ACC112 (cell line): ENCODE data around the gene GJB4.
A peak's percentile ranks its signal among the peaks of the same experiment; 100 is the strongest.
"Not testable (repeated sequence)": the region's sequence is repeated elsewhere in the genome, so short reads cannot be mapped to it uniquely, and the experiment has no call there.

Experiments used
- H2AFZ ChIP-seq: fragments of 200-600 bp; sonication (generic); one replicate; pipeline ENCODE4 v1.6.0; 2017; ENCODE audit warnings: antibody characterized with exemption, low read length; ENCODE audit not compliant: unreplicated experiment
- H3K27ac ChIP-seq: fragments of 200-600 bp; sonication (generic); 2 replicates; pipeline ENCODE4 v1.5.1; 2014; ENCODE audit warnings: low read depth, mild to moderate bottlenecking, antibody characterized with exemption, low read length, moderate library complexity
- H3K27me3 ChIP-seq: fragments of 200-600 bp; sonication (generic); 2 replicates; pipeline ENCODE4 v1.6.1; 2014; ENCODE audit warnings: mild to moderate bottlenecking, antibody characterized with exemption, low read length, moderate library complexity, mixed read lengths; ENCODE audit not compliant: insufficient read depth
- H3K36me3 ChIP-seq: fragments of 200-600 bp; sonication (generic); 2 replicates; pipeline ENCODE4 v1.6.1; 2016; ENCODE audit warnings: mild to moderate bottlenecking, antibody characterized with exemption, low read length, moderate library complexity, mixed read lengths; ENCODE audit not compliant: insufficient read depth
- H3K4me1 ChIP-seq: fragments of 200-600 bp; sonication (generic); one replicate; pipeline ENCODE4 v1.6.1; 2016; ENCODE audit warnings: low read length, mixed read lengths; ENCODE audit not compliant: insufficient read depth, unreplicated experiment, control insufficient read depth
- H3K4me3 ChIP-seq: fragments of 200-600 bp; sonication (generic); 2 replicates; pipeline ENCODE4 v1.5.1; 2014; ENCODE audit warnings: mild to moderate bottlenecking, low read depth, low read length
- H3K79me2 ChIP-seq: fragments of 200-600 bp; sonication (generic); one replicate; pipeline ENCODE4 v1.6.0; 2016; ENCODE audit warnings: low read length; ENCODE audit not compliant: control insufficient read depth, unreplicated experiment, insufficient read depth

The GJB4 gene

DNA sequence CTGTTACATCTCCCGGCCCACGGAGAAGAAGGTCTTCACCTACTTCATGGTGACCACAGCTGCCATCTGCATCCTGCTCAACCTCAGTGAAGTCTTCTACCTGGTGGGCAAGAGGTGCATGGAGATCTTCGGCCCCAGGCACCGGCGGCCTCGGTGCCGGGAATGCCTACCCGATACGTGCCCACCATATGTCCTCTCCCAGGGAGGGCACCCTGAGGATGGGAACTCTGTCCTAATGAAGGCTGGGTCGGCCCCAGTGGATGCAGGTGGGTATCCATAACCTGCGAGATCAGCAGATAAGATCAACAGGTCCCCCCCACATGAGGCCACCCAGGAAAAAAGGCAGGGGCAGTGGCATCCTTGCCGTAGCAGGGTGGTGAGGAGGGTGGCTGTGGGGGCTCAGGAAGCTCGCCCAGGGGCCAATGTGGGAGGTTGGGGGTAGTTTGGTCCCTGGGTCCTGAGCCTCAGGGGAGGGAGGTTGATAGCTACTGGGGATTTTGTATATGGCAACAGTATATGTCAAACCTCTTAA, 2.3 kb downstream of the GJB4 start:
- H3K79me2 ChIP-seq = no peaks in the 10 kb centered on the region
- H3K36me3 ChIP-seq = no peaks in the 10 kb centered on the region
- H2AFZ ChIP-seq = no peak overlapping the region
- H3K4me3 ChIP-seq = no peak overlapping the region
- no peak overlapping the region for H3K27ac ChIP-seq
- peaks cover 5% of the 10 kb centered on the region; the same call in 1 of the 2 replicates for H3K27me3 ChIP-seq
- H3K4me1 ChIP-seq = peaks cover 13% of the 10 kb centered on the region

DNA sequence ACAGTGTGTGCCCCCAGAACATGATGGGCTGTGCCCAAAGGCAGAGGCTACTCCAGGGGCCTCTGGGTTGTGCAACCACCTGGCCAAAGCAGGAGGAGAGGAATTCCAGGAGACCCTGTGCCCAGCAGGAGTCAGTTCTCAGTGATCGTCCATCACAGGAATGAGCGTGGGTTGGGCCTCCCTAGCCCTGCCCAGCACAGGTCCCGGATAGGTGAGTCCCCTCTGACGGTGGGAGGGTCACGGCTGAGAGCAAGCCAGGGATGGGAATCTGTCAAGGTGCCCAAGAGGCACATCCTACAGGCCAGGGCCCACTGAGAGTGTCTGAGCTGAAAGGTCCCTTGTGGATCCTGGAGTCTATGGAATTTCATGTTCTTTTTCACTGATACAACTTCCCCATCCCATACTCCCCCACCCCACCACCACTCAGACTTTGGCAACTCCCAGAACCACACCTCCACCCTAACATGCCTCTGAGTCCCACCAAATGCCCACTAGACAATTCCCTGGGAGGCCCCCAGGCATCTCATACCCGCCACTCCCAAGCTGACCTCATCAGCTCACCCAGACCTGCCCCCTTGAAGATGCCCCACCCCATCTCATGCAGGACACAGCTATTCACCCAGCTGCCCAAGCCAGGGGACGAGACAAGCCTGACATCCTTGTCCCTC, 3.1 kb downstream of the GJB4 start:
- no peaks in the 10 kb centered on the region for H3K79me2 ChIP-seq
- H3K27ac ChIP-seq = no peak overlapping the region
- H2AFZ ChIP-seq = no peak overlapping the region
- H3K36me3 ChIP-seq = no peaks in the 10 kb centered on the region
- H3K4me3 ChIP-seq = no peak overlapping the region
- peaks cover 13% of the 10 kb centered on the region for H3K4me1 ChIP-seq
- H3K27me3 ChIP-seq = peaks cover 5% of the 10 kb centered on the region; the same call in 1 of the 2 replicates

DNA sequence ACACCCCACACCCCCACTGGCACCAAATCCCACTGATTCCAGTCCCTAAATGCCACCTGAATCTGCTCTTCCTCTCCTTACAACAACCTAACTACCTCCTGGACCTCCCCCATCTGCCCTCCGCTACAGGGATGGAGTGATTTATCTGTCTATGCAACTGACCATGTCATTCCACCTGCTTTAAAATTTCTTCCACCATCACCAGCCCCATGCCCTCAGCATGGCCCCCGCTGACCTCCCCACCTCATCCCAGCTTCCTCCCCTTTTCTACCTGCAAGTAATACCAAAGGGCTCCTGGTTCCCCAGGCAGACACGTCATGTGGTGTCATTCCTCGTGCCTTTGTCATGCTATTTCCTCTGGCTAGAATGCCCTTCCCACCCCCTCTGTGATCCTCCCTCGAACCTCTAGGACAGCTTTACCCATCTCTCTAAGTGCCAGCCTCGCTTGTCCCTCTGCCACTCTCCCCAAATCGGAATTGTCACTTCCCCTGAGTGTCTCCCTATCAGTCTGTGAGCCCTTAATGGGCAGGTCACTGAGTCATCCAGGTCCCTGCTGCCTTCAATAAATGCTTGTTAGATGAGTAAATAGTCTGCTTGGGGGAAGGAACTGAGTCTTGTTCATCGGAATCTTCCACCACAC, 3.7 kb downstream of the GJB4 start:
- H2AFZ ChIP-seq = no peak overlapping the region
- no peaks in the 10 kb centered on the region for H3K36me3 ChIP-seq
- H3K27me3 ChIP-seq = peaks cover 5% of the 10 kb centered on the region; the same call in 1 of the 2 replicates
- peak overlapping the region; percentile 27; the same call in 1 of the 2 replicates for H3K4me3 ChIP-seq
- H3K4me1 ChIP-seq = peaks cover 13% of the 10 kb centered on the region
- no peak overlapping the region for H3K27ac ChIP-seq
- no peaks in the 10 kb centered on the region for H3K79me2 ChIP-seq

DNA sequence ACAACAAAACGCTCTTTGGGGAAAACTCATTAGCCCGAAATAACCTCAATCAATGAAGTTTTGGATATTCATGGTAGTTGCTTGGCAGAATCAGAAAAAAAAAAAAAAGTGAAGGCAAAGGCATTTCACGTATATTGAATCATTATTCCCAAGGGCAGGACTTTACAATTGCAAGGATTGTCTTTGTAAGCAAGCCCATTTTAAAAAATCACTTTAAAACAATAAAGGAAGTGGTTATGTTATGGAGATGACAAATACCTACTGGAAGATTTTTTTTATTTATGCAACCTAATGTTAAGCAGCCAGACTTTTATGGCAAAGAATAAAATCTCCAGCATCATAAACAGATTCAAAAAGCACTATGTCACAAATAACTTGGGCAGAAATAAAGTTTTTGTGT, 9.3 kb downstream of the GJB4 start:
- H2AFZ ChIP-seq = no peak overlapping the region
- H3K79me2 ChIP-seq = no peaks in the 10 kb centered on the region
- no peak overlapping the region for H3K27ac ChIP-seq
- H3K4me1 ChIP-seq = peaks cover 14% of the 10 kb centered on the region
- H3K4me3 ChIP-seq = no peak overlapping the region
- peaks cover 5% of the 10 kb centered on the region; the same call in 1 of the 2 replicates for H3K27me3 ChIP-seq
- no peaks in the 10 kb centered on the region for H3K36me3 ChIP-seq

DNA sequence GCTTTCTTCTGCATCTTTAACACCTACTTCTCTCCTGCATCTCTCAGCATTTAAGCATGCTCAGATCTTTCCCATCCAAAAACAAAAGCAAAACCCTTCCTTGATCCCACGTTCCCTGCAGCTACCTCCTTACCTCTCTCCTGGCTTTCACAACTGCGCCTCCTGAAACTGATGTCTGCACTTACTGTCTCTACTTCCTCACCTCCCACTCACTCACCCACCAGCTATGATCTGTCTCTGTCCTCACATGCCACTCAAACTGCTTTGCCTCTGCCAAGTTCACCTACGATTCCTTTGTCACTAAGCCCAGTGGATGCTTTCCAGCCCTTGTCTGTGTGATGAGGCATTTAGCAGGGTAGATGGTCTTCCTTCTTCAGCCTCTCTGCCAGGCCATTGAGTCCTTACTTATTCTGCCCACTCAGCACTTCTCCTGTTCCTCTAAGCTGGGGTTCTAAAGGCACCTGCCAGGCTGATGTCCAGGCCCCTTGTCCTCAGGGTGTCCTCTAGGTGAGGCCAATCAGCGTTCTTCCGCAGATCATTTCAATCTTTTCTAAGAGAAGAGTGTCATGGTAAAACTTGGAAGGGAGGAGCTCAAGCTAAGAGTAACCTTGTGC, 11.5 kb downstream of the GJB4 start:
- Histone ChIP-seq H2AFZ (no peak overlapping the region), H3K4me3 (no peak overlapping the region), H3K27me3 (no peaks in the 10 kb centered on the region; the same call in 1 of the 2 replicates), H3K79me2 (no peaks in the 10 kb centered on the region), H3K4me1 (peaks cover 11% of the 10 kb centered on the region), H3K36me3 (no peaks in the 10 kb centered on the region), H3K27ac (no peak overlapping the region)

DNA sequence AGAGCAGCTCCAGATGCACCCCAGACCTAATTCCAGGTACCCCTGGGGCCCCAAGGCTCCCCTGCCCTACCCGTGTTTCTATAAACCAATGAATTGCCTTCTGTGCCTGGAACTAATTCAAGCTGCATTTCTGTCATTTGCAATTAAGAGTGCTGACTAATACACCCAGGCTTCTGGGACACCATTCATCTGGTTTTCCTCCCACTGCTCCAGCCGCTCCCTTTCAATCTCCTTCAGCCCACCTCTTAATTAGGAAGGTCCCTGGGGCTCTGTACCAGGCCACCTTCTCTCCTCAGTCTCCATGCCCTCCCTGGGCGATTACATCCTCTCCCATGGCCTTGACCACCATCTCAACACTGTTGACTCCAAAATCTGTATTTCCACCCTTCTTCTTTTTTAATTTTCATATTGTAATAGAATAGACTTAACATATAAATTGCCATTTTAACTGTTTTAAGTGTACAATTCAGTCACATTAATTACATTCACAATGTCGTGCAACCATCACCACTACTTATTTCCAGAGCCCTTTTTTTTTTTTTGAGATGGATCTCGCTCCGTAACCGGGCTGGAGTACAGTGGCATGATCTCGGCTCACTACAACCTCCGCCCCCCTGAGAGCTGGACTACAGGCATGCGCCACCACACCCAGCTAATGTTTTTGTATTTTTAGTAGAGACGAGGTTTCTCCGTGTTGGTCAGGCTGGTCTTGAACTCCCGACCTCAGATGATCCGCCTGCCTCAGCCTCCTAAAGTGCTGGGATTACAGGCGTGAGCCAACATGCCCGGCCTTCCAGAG, 12.2 kb downstream of the GJB4 start:
- H3K4me1 ChIP-seq = peaks cover 11% of the 10 kb centered on the region
- H3K4me3 ChIP-seq = no peak overlapping the region
- H3K79me2 ChIP-seq = no peaks in the 10 kb centered on the region

DNA sequence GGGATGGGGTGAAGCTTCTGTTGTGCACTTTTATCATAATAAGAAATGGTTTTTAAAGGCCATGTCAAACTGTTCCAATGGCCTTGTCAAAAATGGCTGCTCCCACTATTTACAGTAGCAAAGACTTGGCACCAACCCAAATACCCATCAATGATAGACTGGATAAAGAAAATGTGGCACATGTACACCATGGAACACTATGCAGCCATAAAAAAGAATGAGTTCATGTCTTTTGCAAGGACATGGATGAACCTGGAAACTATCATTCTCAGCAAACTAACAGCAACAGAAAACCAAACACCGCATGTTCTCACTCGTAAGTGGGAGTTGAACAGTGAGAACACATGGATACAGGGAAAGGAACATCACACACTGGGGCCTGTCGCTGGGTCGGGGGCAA, 13.6 kb downstream of the GJB4 start:
- not testable (repeated sequence) for H3K4me3 ChIP-seq, H3K27me3 ChIP-seq, H3K27ac ChIP-seq, H3K79me2 ChIP-seq, H2AFZ ChIP-seq, H3K36me3 ChIP-seq
- peaks cover 11% of the 10 kb centered on the region for H3K4me1 ChIP-seq

More for the DNA sequence above, 12.2 kb downstream of the GJB4 start:
- H3K36me3 ChIP-seq = no peaks in the 10 kb centered on the region
- no peak overlapping the region for H2AFZ ChIP-seq
- no peak overlapping the region for H3K27ac ChIP-seq
- H3K27me3 ChIP-seq = no peaks in the 10 kb centered on the region

DNA sequence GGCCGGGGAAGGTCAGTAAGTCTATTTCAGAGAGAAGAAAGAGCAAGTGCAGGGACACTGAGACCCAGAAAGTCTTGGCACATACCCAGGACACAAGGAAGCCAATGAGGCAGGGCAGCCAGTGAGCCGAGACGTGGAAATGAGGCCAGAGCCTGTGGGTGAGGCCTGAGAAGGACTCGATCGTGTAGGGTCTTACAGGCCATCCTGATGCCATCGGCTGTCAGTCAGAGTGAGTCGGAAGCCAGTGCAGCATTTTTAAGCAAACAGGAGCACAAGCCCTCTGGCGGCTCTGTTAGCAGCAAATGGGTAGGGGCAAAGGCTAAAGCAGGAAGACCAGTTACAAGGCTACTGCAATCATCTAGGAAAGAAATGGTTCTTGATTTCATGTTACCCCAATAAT, 15.4 kb downstream of the GJB4 start:
- Histone ChIP-seq H3K27ac (no peak overlapping the region), H3K36me3 (no peaks in the 10 kb centered on the region), H3K4me1 (no peaks in the 10 kb centered on the region), H2AFZ (no peak overlapping the region), H3K79me2 (no peaks in the 10 kb centered on the region), H3K4me3 (no peak overlapping the region), H3K27me3 (no peaks in the 10 kb centered on the region)

DNA sequence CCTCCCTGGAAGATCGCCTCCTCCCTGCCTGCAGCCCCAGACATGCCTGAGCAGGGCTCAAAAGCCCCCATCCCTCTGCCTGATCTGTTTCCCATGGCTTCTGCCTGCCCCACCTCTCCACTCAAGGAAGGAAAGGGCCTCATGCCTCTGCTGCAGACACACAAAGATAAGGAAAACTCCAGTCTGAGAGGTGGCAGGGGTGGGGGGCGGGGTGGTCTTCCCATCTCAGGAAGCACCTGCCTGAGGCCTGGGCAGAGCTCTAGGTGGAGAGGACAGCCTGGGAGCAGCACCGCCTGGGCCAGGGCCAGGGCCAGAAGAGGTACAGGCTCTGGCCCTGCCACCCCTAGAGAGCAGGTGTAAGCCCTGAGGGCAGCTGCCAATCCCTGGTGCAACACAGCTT, 17.4 kb downstream of the GJB4 start:
- Histone ChIP-seq H3K4me1 (peaks cover 4% of the 10 kb centered on the region), H3K79me2 (no peaks in the 10 kb centered on the region), H2AFZ (no peak overlapping the region), H3K36me3 (no peaks in the 10 kb centered on the region), H3K4me3 (no peak overlapping the region), H3K27me3 (peaks cover 9% of the 10 kb centered on the region; the same call in 1 of the 2 replicates), H3K27ac (no peak overlapping the region)
